Neural progenitor cell (in vitro differentiated cells): Measurements from ENCODE around the gene AREL1.

Experiments used
- EZH2 ChIP-seq: fragments of 200-600 bp; sonication (generic); IDR thresholded peaks from 2 replicates; pipeline ENCODE4 v1.6.1; 2017; ENCODE audit warnings: antibody characterized with exemption, mild to moderate bottlenecking, moderate library complexity
- TF ChIP-seq, protein P1 (sequence below): fragments of 200-600 bp; sonication (generic); IDR thresholded peaks from 2 replicates; pipeline ENCODE4 v1.5.1; 2017; ENCODE audit warnings: antibody characterized with exemption, mild to moderate bottlenecking

GRCh38 chr14:74704656-74705055 lies 8.2 kb downstream of the AREL1 start:
- TF ChIP-seq, protein P1, sequence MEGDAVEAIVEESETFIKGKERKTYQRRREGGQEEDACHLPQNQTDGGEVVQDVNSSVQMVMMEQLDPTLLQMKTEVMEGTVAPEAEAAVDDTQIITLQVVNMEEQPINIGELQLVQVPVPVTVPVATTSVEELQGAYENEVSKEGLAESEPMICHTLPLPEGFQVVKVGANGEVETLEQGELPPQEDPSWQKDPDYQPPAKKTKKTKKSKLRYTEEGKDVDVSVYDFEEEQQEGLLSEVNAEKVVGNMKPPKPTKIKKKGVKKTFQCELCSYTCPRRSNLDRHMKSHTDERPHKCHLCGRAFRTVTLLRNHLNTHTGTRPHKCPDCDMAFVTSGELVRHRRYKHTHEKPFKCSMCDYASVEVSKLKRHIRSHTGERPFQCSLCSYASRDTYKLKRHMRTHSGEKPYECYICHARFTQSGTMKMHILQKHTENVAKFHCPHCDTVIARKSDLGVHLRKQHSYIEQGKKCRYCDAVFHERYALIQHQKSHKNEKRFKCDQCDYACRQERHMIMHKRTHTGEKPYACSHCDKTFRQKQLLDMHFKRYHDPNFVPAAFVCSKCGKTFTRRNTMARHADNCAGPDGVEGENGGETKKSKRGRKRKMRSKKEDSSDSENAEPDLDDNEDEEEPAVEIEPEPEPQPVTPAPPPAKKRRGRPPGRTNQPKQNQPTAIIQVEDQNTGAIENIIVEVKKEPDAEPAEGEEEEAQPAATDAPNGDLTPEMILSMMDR: no peak
- TF ChIP-seq EZH2: no peak
